Central memory CD4-positive, alpha-beta T cell (primary cell): ENCODE results near the gene ADGRG6.
"Not testable (repeated sequence)": the region's sequence is repeated elsewhere in the genome, so short reads cannot be mapped to it uniquely, and the experiment has no call there.

Experiments
- DNase-seq: peaks from one replicate; pipeline ENCODE4 v3.0.0; 2022
- total RNA-seq, 3 experiments: gene quantifications; one replicate each; lab custom pipeline; 2026; lab: John Stamatoyannopoulos, UW

Gene ADGRG6
- total RNA-seq, result 0 to 1.7 (median 0.42) reads per million in 3 experiments

DNA sequence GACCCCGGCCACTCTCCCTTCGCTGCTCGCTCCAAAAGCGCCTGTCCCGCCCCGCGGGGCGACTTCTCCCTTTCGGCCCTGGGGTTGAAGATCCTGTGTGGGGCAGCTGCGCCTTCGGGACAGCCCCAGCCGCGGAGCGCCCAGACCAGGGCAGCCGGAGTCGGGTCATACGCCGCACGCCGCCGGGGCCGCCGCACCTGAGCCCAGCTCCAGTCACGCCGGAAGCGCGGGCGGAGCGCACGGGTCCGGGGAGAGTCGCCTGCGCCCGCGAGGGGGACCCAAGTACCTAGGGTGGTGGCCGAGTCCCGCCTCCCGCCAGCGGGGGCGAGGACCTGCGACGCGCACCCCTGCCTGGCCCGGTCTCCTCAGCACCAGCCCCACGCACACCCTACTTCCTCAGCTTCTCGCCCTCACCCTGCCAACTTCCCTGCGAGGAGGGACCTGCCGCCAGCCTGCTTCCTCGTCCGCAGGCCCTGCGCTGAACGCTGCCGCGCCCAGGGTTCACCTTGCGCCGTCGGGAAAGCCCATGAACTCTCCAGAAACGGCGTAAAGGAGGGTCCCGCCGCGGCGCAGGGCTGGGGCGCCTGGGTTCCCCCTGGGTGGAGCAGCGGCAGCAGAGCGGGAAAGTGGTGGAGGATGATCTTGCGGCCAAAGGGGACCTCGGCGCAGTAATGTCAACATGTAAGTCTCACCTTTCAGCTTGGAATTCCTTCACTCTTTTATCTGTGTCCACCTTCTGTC, at the start of gene ADGRG6:
Gene ADGRG6 (plus strand): TSS at position 357 of the 741 bp plus-strand sequence. CDS start 323 bp downstream, at position 680.
- DNase-seq, result peak; percentile 7

DNA sequence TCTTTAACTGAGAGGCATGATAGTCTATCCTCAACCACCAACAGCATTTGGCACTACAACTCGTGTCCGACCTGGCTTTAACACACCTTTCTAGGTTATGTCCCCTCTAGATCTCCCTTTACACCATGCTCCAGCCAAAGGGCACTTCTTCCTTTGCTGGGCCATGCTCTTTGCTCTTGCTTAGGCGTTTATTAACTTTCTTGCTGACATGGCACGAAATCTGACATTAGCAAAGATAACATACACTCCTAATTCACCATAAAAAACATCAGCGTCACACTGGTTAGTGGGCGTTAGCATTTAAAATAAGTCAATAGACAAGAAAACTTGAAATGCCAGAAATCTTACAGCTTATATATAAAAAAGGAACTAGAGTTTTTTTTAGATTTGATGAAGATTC, 47.3 kb upstream of the ADGRG6 start:
- no peak for DNase-seq

DNA sequence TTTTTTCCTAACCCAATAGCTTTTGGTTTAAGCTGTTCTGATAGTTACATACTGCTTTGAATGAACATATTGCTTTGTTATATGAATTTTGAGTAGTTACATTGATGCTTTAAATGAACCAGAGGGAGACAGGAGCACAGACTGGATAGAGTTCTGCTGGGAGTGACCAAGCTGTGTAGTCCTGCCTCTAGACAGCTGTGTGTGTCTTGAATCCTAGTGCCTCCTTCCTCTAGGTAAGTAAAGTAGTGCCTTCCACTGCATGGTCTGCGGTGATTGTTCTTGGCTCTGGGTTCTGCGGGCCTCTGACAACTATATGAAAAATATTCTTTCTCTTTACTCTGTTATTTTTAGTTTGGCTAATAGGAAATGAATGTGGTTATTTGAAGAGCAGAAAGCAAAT, 46.0 kb upstream of the ADGRG6 start:
- DNase-seq, result no peak

DNA sequence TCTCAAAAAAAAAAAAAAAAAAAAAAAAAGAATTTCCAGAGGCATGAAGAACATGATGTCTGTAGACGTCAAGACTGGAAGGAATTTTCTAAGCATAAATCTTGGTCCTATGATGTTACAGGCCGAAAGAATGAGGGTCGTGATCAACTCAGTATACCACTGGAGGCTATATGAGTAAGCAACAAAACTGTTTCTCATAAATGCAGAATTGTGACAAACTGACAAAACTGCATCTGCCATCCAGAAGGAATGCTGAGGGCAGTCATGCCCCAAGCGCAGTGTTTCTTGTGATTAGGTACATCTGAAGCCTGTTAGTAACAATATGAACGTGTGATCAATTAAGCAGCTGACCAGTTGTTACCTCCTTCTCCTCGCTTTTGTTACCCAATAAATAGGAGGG, 43.5 kb upstream of the ADGRG6 start:
- DNase-seq, result no peak

DNA sequence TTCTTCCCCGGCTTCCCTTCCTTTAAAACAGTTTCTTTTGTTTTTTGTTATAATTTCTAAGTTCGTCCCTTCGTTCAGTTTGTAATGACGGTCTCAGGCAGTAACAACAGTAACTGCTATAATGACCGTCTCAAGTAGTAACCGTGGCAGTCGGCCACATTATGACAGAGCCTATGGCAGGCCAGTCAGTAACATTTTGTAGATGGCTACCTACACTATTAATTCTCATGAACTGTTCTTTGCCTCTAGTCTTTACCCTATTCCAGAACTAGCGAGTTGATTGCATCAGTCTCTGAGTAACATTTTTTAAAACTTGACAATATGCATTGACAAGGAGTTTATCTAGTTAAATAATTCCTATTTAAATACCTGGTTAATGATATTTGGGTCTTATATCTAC, 43.0 kb upstream of the ADGRG6 start:
- DNase-seq, result no peak

DNA sequence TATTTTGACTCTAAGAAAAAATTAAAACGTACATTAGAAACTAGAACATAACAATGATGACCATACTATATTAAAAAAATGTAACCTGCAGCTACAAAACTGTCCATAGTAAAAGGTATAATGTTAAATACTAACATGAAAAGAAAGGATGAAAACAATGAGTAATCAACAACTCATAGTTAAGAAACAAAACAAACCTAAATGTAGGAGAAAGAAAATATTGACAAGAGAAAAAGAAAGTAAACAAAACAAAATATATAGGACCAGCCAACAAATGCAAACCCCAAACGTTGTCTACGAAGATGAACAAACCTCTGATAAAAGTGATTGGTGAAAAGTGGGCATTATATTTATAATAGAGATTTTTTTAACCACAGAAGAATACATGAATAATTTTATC, 41.1 kb upstream of the ADGRG6 start:
- no peak for DNase-seq

DNA sequence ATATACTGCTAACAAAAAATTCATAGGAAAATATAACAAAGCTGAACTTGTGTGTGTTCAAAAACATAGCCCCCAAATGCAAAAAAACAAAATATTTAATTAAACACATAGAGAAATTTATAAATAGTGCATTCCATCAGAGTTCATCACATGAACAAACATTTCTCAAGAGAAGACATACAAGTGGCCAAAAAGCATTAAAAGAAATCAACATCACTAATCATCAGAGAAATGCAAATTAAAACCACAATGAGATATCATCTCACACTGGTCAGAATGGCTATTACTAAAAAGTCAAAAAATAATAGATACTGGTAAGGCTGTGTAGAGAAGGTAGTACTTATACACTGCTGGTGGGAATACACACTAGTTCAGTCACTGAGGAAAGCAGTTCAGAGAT, 39.6 kb upstream of the ADGRG6 start:
- DNase-seq, result no peak

DNA sequence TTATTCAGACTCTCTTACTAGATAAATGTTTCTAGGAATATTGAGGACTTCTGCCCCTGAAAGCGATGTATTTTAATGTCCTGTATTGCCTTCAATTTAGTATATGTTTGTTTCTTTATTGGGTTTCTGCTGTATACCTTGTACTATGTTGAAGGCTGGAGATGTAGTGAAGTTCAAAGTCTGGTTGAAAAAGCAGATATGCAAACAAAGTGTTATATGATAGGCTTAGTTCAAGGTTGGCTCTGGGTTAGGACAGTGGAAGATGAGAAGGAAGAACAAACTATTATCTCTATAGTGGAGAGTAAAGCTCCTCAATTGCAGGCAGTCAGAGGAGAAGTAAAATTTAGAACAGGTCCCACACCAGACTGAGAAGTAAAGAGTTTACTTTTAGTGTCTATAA, 36.3 kb upstream of the ADGRG6 start:
- no peak for DNase-seq

DNA sequence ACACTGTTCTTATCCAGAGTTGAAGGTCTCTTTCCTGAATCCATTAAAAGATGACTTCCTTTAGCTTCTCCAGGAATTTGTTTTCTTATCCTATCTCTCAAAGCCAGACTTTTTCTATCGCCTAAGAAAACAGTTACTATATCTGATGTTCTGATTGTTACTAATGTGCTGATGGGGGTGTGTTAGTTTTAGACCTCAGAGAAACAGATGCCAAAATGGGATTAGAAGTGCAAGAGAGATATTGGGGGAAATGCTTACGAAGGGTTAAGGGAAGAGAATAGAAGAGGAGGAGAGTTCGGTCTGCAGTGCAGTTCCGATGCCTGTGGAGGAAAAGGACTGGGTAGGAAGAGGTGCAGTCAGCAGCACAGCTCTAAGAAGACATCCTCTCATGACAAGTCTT, 35.7 kb upstream of the ADGRG6 start:
- no peak for DNase-seq

DNA sequence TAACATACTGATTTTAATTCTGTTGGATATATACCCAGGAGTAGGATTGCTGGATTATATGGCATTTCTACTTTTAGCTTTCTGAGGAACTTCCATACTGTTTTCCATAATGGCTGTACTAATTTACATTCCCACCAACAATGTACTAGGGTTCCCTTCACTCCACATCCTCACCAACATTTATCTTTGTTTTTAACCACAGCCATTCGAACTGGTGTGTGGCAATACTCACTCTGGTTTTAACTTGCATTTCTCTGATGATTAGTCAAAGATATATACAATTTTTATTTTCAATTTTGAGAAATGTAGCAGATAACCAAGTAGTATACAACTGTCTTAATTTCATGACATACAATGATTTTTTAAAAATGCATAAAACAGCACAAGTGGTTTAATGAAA, 30.3 kb upstream of the ADGRG6 start:
- no peak for DNase-seq

DNA sequence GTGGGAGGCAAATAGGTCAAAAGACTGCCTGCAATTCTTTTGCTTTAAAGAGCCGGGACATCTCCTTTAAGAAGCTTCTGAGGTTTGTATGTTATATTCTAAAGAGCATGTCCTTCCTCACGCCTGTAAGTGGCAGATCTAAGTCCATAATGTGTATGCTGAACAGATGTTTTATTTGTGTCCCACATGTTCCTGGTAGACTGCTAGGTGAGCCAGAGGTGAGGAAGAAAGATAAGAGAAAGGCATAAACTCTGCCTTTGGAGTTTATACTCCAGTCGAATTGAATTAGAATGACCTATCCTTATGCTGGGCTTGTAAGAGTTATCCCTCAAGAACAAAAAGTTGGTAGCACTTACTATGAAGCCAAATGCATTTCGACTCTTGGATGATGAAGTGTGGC, 27.2 kb upstream of the ADGRG6 start:
- no peak for DNase-seq

DNA sequence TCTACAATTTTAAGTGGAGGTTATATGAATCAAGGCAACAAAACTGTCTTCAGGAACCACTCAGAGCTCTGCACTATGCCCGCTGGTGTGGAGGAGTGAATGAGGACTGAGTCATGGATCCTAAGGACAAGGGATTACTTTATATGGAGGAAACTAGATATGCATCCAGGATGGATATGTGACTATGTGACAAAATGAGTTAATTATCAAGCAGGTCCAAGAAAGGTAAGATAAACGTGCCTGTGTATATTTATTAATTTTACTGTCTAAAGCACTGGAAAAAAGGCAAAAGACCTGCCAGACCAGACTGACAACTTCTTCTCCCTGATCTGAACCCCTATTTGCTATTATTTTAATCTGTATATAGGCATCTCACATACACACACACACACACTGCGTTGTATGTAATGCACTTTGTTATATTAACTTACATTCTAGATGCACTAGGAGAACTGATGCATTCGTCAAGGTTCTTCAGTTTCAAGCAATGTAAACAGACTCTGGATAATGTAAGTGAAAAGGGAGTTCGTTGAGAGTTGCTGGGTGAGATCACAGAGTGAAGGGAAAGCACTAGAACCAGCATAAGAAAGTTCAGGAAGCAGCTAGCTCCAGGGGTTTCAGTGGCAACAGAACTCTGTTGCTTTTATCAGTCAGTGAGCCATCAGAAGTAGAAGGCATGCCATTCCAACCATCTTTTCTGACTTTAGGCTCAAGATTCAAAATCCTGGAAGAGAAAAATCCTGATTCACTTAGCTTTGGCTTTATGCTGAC, 26.4 kb upstream of the ADGRG6 start:
- DNase-seq, result no peak

DNA sequence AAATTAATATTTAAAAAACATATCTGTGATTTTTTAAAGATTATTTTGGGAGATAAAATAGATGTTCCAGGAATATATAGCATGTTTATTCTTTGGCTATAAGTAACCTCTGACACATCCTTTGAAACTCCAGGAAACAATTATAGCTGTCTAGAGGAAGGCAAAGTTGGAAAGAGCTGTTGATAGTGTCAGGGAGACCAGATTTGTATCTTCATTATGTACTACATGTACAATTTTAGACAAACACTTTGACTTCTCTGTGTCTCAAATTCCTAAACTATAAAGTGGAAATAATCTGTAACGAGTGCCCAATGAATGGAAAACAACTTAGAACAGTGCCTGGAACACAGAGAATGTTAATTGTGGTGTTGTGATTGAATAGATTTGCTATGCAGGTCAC, 25.6 kb upstream of the ADGRG6 start:
- DNase-seq, result no peak

DNA sequence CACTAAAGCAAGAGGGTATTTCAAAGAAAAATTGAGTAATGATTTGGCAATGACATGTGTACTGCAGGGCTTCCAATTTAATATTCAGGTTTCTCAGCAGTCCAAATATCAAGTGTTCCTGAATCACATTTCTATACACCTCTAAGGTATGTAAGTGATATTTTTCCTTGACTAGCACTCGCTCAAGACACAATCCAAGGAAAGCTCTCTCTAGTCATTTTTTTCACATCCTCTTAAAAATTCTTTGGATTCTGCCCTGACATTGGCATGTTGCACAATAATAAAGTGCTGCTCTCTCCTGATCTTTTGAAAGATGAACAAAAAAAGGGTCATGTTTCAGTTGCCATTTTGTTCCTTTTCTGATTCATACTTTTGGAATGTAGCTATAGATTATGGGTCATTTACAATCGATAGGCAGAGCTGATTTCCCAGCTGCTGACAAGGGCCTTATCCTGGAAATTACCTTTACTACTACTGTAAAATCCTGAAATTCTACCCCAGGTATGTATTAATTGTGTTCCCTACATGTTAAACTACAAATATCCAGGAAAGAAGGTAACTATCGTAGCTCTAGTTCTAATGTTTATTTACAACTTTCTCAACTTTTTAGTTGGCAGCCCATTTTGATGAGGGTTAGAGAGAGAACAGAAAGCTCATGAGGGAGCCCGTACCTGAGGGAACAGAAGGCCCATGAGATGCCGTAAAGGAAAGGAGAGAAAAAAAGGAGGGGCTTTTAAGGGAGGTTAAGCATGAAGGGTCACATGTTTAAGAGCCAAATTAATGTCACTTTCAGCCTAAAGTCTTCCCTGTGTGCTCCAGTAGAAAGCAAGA, 22.2 kb upstream of the ADGRG6 start:
- no peak for DNase-seq

DNA sequence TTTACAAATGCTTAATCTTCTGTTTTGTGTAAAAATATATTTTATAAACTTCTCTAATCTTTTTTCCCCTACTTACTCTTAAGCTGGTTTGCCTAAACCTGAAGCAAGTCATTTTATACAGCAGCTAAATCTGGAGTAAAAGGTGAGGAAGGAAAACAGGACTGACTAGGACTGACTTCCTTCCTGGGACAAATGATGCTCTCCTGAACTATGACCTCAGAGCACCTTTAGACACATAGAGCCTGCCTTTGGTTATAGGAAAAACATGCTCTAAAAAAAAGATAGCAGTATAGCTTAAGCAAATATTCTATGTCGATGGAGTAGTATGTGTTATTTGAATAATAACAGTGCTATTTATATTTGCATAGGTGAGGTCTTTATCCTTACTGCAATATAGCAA, 21.5 kb upstream of the ADGRG6 start:
- DNase-seq, result no peak

DNA sequence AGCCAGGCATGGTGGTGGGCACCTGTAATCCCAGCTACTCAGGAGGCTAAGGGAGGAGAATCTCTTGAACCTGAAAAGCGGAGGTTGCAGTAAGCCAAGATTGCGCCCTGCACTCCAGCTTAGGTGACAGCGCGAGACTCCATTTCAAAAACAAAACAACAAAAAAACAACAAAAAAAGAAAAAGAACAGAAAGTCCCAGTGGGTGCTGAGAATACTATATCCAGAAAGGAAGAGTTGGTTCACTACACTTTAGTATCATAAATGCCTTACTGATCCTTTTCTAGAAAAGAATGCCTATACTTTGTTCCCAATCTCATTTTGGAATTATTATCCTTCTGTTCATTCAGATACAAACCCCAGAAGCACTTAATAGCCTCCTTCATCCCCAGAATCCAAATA, 20.9 kb upstream of the ADGRG6 start:
- DNase-seq, result no peak

DNA sequence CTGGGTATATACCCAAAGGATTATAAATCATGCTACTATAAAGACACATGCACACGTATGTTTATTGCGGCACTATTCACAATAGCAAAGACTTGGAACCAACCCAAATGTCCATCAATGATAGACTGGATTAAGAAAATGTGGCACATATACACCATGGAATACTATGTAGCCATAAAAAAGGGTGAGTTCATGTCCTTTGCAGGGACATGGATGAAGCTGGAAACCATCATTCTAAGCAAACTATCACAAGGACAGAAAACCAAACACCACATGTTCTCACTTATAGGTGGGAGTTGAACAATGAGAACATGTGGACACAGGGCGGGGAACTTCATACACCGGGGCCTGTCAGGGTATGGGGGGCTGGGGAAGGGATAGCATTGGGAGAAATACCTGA, 18.7 kb upstream of the ADGRG6 start:
- DNase-seq, result not testable (repeated sequence)

DNA sequence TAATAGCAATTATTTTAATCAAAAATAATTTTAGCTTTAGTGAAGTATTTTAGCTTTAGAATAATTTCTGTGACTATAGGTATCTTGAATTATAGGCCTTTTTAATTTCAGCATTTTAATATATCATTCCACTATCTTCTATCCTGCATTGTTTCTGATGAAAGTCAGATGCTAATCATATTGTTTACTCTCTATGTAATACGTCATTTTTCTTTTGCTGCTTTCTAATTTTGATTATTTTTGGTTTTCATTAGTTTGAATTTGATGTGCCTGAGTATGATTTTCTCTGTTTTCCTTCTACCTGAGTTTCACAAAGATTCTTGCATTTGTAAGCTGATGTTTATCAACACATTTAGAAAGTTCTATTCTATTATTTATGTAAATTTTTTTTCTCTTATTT, 17.4 kb upstream of the ADGRG6 start:
- no peak for DNase-seq

DNA sequence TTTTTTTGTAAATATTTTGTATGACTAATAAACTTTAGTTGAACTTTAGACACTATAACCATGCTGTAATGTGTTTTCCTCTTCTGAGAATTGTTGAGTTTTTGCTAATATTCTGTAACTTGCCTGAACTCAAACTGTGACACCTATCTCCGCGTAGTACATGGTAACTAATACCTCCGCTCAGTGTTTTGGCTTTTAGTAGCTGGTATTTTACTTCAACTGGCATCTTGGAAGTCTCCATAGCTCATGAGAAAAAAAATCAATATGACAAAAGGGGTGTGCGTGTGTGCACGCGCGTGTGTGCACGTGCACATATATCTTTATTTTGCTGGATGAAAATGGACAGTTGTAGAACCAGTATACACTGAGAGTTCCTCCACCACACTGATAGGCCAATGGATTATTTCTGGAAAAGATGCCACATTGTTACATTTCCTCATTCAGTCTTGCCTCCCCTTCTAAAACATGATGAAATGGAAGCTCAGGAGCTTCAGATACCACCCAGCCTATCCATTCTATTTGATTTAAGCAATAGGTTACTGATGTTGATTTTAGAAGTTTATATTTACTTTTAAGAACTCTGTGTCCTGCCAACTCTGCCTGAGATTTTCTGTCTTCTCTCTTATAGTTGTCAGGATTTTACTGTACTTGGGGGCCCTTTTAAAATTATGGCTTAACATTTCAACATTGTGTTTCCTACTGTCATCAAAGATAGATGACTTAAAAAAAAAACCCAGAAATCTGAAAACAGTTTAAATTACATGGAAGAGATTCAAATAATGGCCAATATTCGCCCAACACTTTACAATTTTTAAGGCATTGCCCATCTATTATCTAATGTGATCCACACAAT, 16.3 kb upstream of the ADGRG6 start:
- DNase-seq, result no peak

DNA sequence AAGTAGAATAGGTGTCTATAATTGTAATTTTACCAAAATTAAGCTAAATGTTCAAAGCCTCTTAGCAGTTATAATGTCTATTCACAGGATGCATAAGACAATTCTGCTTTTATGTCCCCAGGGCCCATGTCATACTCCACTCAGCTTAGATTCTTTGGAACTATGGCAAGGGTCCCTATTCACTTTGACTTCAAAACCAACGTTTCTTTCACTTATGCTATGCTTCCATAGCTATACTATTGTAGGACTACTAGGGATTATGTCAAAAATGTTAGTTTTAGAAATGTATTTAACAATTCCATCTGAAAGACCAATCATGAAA, 15.8 kb upstream of the ADGRG6 start:
- no peak for DNase-seq

DNA sequence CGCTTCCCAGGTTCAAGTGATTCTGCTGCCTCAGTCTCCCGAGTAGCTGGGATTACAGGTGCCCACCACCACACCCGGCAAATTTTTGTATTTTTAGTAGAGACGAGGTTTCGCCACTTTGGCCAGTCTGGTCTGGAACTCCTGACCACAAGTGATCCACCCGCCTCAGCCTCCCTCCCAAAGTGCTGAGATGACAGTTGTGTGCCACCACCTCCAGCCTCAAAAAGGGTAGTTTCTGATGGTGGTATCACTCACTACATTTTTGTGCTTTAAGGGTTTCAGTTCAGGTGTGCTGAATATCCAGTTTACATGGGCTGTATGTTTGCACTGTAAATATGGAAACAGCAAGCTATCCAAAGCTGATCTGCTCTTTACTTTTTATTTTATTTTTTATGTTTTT, 12.1 kb upstream of the ADGRG6 start:
- no peak for DNase-seq

DNA sequence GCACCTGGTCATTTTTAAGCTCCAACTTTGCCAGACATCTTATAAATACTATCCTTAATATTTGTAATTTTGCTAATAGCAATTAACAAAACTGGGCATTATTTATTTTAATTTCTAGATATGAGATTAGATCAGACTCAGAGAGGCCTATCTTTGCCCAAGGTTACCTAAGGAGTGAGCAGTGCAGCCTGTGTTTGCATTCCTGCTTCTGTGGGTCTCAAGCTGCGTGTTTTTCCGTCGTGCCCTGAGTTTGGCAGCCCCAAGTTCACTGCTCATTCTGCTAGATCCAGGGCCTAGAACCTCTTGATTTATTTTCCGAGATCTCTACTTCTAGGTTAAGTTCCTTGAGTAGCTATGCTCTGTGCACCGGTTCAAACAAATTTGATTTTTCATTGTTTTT, 11.0 kb upstream of the ADGRG6 start:
- DNase-seq, result no peak

DNA sequence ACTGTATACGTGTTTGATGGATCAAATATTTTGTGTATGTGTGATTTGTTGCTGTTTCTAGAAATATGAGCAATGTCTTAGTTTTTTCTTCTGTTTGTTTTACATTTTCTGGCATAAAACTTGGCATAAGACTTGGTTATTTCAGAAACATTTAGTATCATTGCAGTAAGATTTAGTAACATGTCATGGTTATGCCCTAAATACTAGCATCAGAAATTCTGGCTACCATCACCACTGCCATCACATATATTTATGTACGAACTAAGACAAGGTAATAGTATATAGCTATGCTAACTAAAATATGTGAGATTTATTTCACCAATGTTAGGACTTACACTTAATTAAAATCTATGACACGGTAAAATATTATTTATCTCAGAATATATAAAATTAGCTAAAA, 10.3 kb upstream of the ADGRG6 start:
- DNase-seq, result no peak
